H54 (cell line): ENCODE results near the gene UBAP2.

Experiments used
- DNase-seq: peaks from one replicate; pipeline ENCODE4 v3.0.0; 2011; ENCODE audit warnings: low spot score, mixed read lengths; ENCODE audit not compliant: insufficient read length
- FAIRE-seq: peaks from 3 replicates; lab custom pipeline; 2011; peaks lifted over from hg19 to GRCh38; lab: Jason Lieb, UNC
- POLR2A ChIP-seq: IDR thresholded peaks from 2 replicates; pipeline ENCODE4 v1.6.1; 2011; ENCODE audit warnings: low read depth, mild to moderate bottlenecking, low read length

The UBAP2 gene

DNA sequence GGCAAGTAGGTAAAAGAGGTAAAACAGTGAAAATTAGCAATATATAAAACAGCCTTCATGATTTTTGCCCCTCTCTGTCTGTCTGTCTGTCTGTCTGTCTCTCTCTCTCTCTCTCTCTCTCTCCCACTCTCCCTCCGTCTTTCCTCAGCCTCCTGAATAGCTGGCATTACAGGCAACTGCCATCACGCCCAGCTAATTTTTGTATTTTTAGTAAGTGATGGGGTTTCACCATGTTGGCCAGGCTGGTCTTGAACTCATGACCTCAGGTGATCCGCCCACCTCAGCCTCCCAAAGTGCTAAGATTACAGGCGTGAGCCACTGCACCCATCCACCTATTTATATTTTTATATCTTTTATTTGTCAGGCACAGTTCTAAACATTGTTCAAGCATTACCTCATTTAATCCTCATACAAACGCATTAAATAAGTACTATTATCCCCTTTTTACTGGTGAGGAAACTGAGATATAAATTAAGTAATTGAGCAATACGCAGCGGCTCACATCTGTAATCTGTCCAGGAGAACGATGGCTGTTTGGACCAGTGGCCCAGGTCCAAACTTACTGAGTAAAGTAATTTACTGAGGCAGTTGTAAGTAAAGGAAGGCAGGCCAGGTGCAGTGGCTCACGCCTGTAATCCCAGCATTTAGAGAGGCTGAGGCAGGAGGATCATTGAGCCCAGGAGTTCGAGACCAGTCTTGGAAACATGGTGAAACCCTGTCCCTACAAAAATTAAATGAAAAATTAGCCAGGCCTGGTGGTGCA is 170.8 kb downstream of the UBAP2 start:
- DNase-seq = no peak
- TF ChIP-seq POLR2A = no peak
- no peak for FAIRE-seq
